K562 (cell line): ENCODE results near the gene POTEG.
"Not testable (repeated sequence)": the region's sequence is repeated elsewhere in the genome, so short reads cannot be mapped to it uniquely, and the experiment has no call there.

ENCODE experiments used
- HDAC2 ChIP-seq: fragments of 450-650 bp; IDR thresholded peaks from 2 replicates; pipeline ENCODE4 v1.6.1; 2016; ENCODE audit warnings: mild to moderate bottlenecking
- PTRF ChIP-seq: fragments of 450-650 bp; IDR thresholded peaks from 2 replicates; pipeline ENCODE4 v1.6.1; 2016; ENCODE audit warnings: mild to moderate bottlenecking, missing genetic modification characterization, missing compliant biosample characterization

- TF ChIP-seq PTRF (tag); HDAC2: not testable (repeated sequence)
These were observed 71.3 kb downstream of the POTEG start for GRCh38 chr14:19362803-19363202.
